HepG2 (cell line): ENCODE results near the gene THBS4.

ENCODE experiments used
- BHLHE40 ChIP-seq: IDR thresholded peaks from 2 replicates; pipeline ENCODE4 v1.6.1; 2011; ENCODE audit warnings: low read length, improper control_type of control experiment
- DPF2 ChIP-seq: sonication (generic); formaldehyde crosslinking; IDR thresholded peaks from 2 replicates; pipeline ENCODE4 v1.4.0; 2020; ENCODE audit warnings: mild to moderate bottlenecking, low read depth, missing genetic modification reagents, borderline replicate concordance
- EP300 ChIP-seq, 3 experiments: sonication (generic) in 1 of 3; formaldehyde crosslinking in 1 of 3; IDR thresholded peaks; 2 replicates each; pipeline versions ENCODE4 v1.5.1 to v1.6.1; 2011 to 2020; ENCODE audit warnings: low read depth in 2 of 3, low read length in 2 of 3, borderline replicate concordance in 1 of 3, improper control_type of control experiment in 1 of 3, mild to moderate bottlenecking in 1 of 3, missing genetic modification reagents in 1 of 3, moderate library complexity in 1 of 3
- MYNN ChIP-seq: sonication (generic); formaldehyde crosslinking; IDR thresholded peaks from 2 replicates; pipeline ENCODE4 v1.4.0; 2020; ENCODE audit warnings: mild to moderate bottlenecking, low read depth, missing genetic modification reagents
- SKI ChIP-seq: fragments of 450-650 bp; IDR thresholded peaks from one replicate; pipeline ENCODE4 v1.6.1; 2018; ENCODE audit warnings: mild to moderate bottlenecking; ENCODE audit not compliant: partially characterized antibody
- SNRNP70 ChIP-seq: fragments of 200-400 bp; formaldehyde crosslinking; IDR thresholded peaks from 2 replicates; pipeline ENCODE4 v1.6.1; 2017; ENCODE audit warnings: mild to moderate bottlenecking, low read depth, low read length, moderate library complexity
- ZNF619 ChIP-seq: sonication (generic); formaldehyde crosslinking; IDR thresholded peaks from 2 replicates; pipeline ENCODE4 v1.4.0; 2020; ENCODE audit warnings: mild to moderate bottlenecking, missing genetic modification reagents
- TF ChIP-seq, protein P1 (sequence below): sonication (generic); formaldehyde crosslinking; IDR thresholded peaks from 2 replicates; pipeline ENCODE4 v1.5.0; 2020; ENCODE audit warnings: mild to moderate bottlenecking, missing genetic modification reagents, moderate library complexity
- TF ChIP-seq, protein P2 (sequence below): IDR thresholded peaks from 2 replicates; pipeline ENCODE4 v1.6.1; 2012; ENCODE audit warnings: inconsistent platforms

DNA sequence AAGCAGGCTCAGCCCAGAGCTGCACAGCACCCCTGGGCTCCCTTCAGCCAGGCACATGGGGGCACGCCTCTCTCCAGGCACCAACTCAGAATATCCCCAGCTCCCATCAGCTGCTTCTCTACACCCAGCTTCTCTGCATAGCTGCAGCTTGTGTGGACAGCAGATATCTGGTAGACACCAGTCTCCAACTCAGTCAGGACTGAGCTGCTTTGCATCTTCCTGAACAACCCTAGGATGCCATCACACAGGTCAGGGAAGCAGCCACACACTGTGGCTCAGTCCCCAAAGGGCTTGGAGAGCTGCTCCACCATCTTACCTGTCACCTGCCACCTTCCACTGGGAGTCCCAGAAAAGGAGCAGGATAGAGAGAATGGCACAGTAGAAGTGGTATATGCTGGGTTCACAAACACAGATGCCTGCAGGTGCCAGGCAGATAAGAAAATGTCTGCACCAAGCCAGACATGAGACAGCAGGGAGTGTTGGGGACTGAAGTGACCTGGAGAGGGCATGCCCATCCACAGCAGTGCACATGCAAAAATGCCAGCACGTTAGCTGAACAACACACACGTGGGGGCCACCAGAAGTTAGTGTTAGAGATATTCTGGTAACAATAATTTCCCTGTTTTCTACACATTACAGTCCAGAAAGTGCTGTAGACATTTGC lies 42.0 kb downstream of the THBS4 start:
- no peak for TF ChIP-seq SKI
- TF ChIP-seq BHLHE40, result no peak
- TF ChIP-seq SNRNP70, result no peak
- no peak for TF ChIP-seq ZNF619 (CRISPR knock-in tag)
- TF ChIP-seq, protein P1, sequence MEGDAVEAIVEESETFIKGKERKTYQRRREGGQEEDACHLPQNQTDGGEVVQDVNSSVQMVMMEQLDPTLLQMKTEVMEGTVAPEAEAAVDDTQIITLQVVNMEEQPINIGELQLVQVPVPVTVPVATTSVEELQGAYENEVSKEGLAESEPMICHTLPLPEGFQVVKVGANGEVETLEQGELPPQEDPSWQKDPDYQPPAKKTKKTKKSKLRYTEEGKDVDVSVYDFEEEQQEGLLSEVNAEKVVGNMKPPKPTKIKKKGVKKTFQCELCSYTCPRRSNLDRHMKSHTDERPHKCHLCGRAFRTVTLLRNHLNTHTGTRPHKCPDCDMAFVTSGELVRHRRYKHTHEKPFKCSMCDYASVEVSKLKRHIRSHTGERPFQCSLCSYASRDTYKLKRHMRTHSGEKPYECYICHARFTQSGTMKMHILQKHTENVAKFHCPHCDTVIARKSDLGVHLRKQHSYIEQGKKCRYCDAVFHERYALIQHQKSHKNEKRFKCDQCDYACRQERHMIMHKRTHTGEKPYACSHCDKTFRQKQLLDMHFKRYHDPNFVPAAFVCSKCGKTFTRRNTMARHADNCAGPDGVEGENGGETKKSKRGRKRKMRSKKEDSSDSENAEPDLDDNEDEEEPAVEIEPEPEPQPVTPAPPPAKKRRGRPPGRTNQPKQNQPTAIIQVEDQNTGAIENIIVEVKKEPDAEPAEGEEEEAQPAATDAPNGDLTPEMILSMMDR (CRISPR knock-in tag), result no peak
- TF ChIP-seq DPF2 (CRISPR knock-in tag), result no peak
- TF ChIP-seq, protein P2, sequence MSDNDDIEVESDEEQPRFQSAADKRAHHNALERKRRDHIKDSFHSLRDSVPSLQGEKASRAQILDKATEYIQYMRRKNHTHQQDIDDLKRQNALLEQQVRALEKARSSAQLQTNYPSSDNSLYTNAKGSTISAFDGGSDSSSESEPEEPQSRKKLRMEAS, result no peak
- no peak for TF ChIP-seq EP300 (IDR thresholded peaks at IDR 0.05; ENCODE audit: low read depth in 2 of 2, low read length in 2 of 2)
- no peak for TF ChIP-seq EP300 (CRISPR knock-in tag; IDR thresholded peaks at IDR 0.05; ENCODE audit: borderline replicate concordance)
- TF ChIP-seq MYNN (CRISPR knock-in tag), result no peak
